Caco-2 (cell line): Measurements from ENCODE around the gene PRAF2. TPM values are rescaled to one million over a fixed set of nuclear protein-coding genes. Genes with fewer than 3 reads are reported as not detected.

ENCODE experiments used
- BruUV-seq: library from RNA; stranded (reverse); fragments of 400-500 nt; replicated peaks from 2 replicates; lab custom pipeline; 2021; lab: Mats Ljungman, UMichigan
- CTCF ChIA-PET: fragments of 300-600 bp; sonication (Branson Sonifier 250); formaldehyde crosslinking; loops from one replicate; lab custom pipeline; 2022; ENCODE audit warnings: antibody characterized with exemption; lab: Charles Lee
- POLR2A ChIA-PET: fragments of 300-600 bp; sonication (Branson Sonifier 250); formaldehyde crosslinking; loops from one replicate; lab custom pipeline; 2022; ENCODE audit warnings: antibody characterized with exemption; lab: Charles Lee
- DNase-seq, 2 experiments: peaks; one replicate each; pipeline versions ENCODE4 v3.0.0 to v3.0.0-alpha.2; 2020 to 2022
- H3K27me3 ChIP-seq: replicated peaks from 2 replicates; pipeline ENCODE4 v1.6.0; 2011; ENCODE audit warnings: low read length; ENCODE audit not compliant: control insufficient read depth, insufficient read depth
- H3K36me3 ChIP-seq: 2 replicates; pipeline ENCODE4 v1.5.1; 2011; ENCODE audit warnings: low read length; ENCODE audit not compliant: control insufficient read depth, insufficient read depth
- H3K4me1 ChIP-seq: fragments of 250-450 bp; sonication (Bioruptor Pico); 2 replicates; pipeline ENCODE4 v1.5.1; 2020; ENCODE audit warnings: mild to moderate bottlenecking
- H3K4me3 ChIP-seq: 2 replicates; pipeline ENCODE4 v1.5.1; 2011; ENCODE audit warnings: low read depth, mild to moderate bottlenecking, control low read depth, low read length
- H3K9me3 ChIP-seq: fragments of 250-450 bp; sonication (Bioruptor Pico); 2 replicates; pipeline ENCODE4 v1.5.1; 2020; ENCODE audit warnings: mild to moderate bottlenecking, moderate library complexity
- H3K27ac Mint-ChIP-seq: one replicate; pipeline ENCODE4 v1.8.0; 2022; ENCODE audit warnings: mixed read lengths; ENCODE audit not compliant: unreplicated experiment
- H3K27me3 Mint-ChIP-seq: one replicate; pipeline ENCODE4 v1.8.0; 2022; ENCODE audit warnings: mixed read lengths; ENCODE audit not compliant: insufficient read depth, unreplicated experiment
- H3K36me3 Mint-ChIP-seq: one replicate; pipeline ENCODE4 v1.8.0; 2022; ENCODE audit warnings: mild to moderate bottlenecking, mixed read lengths; ENCODE audit not compliant: insufficient read depth, unreplicated experiment
- H3K4me1 Mint-ChIP-seq: one replicate; pipeline ENCODE4 v1.8.0; 2022; ENCODE audit warnings: low read depth, mixed read lengths; ENCODE audit not compliant: unreplicated experiment
- H3K4me3 Mint-ChIP-seq: one replicate; pipeline ENCODE4 v1.8.0; 2022; ENCODE audit warnings: mild to moderate bottlenecking, moderate library complexity, mixed read lengths; ENCODE audit not compliant: unreplicated experiment
- H3K9me3 Mint-ChIP-seq: one replicate; pipeline ENCODE4 v1.8.0; 2022; ENCODE audit warnings: mixed read lengths; ENCODE audit not compliant: unreplicated experiment
- CTCF ChIP-seq, 2 experiments: fragments of 200-600 bp in 1 of 2; IDR thresholded peaks; 1 replicate in 1 of 2; 2 replicates in 1 of 2; pipeline versions ENCODE4 v1.5.1 to v1.8.0; 2011 to 2022; ENCODE audit warnings: antibody characterized with exemption in 1 of 2, control low read depth in 1 of 2, inconsistent platforms in 1 of 2, low read depth in 1 of 2, low read length in 1 of 2, mild to moderate bottlenecking in 1 of 2, moderate library complexity in 1 of 2; ENCODE audit not compliant: insufficient read depth in 1 of 2, severe bottlenecking in 1 of 2, unreplicated experiment in 1 of 2
- intact Hi-C: fragments of 100-400 bp; cut with micrococcal nuclease; formaldehyde crosslinking; loops from one replicate; pipeline ENCODE4 v1.10.0; 2022; ENCODE audit not compliant: unreplicated experiment
- total RNA-seq: library from RNA; stranded (reverse); gene quantifications from 2 replicates; pipeline ENCODE4 v1.2.3, GENCODE V29; 2022

The PRAF2 gene
- total RNA-seq, 1 experiment from 2014 or later = 5.4 TPM

- POLR2A ChIA-PET = no interaction called here
- no peaks in the 10 kb centered on the region for H3K27me3 ChIP-seq
- no TSS peak for BruUV-seq
Measured at GRCh38 chrX:49106930-49107329, 33.1 kb upstream of the PRAF2 start.

GRCh38 chrX:49106296-49106695 lies 32.5 kb upstream of the PRAF2 start:
- no TSS peak for BruUV-seq
- TF ChIP-seq CTCF (IDR thresholded peaks at IDR 0.05; ENCODE audit: insufficient read depth in 1 of 2, low read depth in 1 of 2, low read length in 1 of 2, severe bottlenecking in 1 of 2, unreplicated experiment in 1 of 2) = no peak
- Histone ChIP-seq H3K9me3 (no peaks in the 10 kb centered on the region), H3K36me3 (no peaks in the 10 kb centered on the region), H3K4me3 (no peak overlapping the region), H3K27me3 (no peaks in the 10 kb centered on the region), H3K4me1 (no peaks in the 10 kb centered on the region)
- peaks cover 6% of the 10 kb centered on the region for H3K4me1 Mint-ChIP-seq
- POLR2A ChIA-PET = no interaction called here
- no peak overlapping the region for H3K4me3 Mint-ChIP-seq
- intact Hi-C loops = loop anchor here (10.0 kb wide), 1 partner anchor 61 kb away; the partner anchor contains the start of gene TFE3
- H3K27ac Mint-ChIP-seq = no peak overlapping the region
- H3K27me3 Mint-ChIP-seq = no peaks in the 10 kb centered on the region
- CTCF ChIA-PET = interaction anchor here (0.9 kb wide), 1 partner anchor 18 kb away, joined by 3 read pairs; no protein-coding TSS in a partner anchor
- no peaks in the 10 kb centered on the region for H3K9me3 Mint-ChIP-seq
- peaks cover 10% of the 10 kb centered on the region for H3K36me3 Mint-ChIP-seq
- DNase-seq = no peak

More at GRCh38 chrX:49106930-49107329, 33.1 kb upstream of the PRAF2 start:
- Histone ChIP-seq H3K4me3 (no peak overlapping the region), H3K4me1 (no peaks in the 10 kb centered on the region), H3K36me3 (no peaks in the 10 kb centered on the region), H3K9me3 (no peaks in the 10 kb centered on the region)
- Mint-ChIP-seq H3K36me3 (peaks cover 9% of the 10 kb centered on the region), H3K27ac (no peak overlapping the region), H3K9me3 (no peaks in the 10 kb centered on the region), H3K4me3 (no peak overlapping the region), H3K27me3 (no peaks in the 10 kb centered on the region), H3K4me1 (peaks cover 2% of the 10 kb centered on the region)
- intact Hi-C loops = loop anchor here (10.0 kb wide), 1 partner anchor 62 kb away; the partner anchor contains the start of gene TFE3
- peak; percentile 19 to 34 for TF ChIP-seq CTCF (IDR thresholded peaks at IDR 0.05; ENCODE audit: insufficient read depth in 1 of 2, low read depth in 1 of 2, low read length in 1 of 2, severe bottlenecking in 1 of 2, unreplicated experiment in 1 of 2)
- peak; percentile 36 to 46 for DNase-seq
- CTCF ChIA-PET = interaction anchor here (0.9 kb wide), 1 partner anchor 19 kb away, joined by 3 read pairs; no protein-coding TSS in a partner anchor

- intact Hi-C loops = loop anchor here (10.0 kb wide), 1 partner anchor 59 kb away; the partner anchor contains the start of gene TFE3
- no peak overlapping the region for H3K4me3 Mint-ChIP-seq
Measured at GRCh38 chrX:49103637-49104036, 29.8 kb upstream of the PRAF2 start.

More at GRCh38 chrX:49103637-49104036, 29.8 kb upstream of the PRAF2 start:
- H3K4me3 ChIP-seq = no peak overlapping the region
- H3K9me3 Mint-ChIP-seq = no peaks in the 10 kb centered on the region
- no peaks in the 10 kb centered on the region for H3K36me3 ChIP-seq
- CTCF ChIA-PET = no interaction called here
- no TSS peak for BruUV-seq
- no peak overlapping the region for H3K27ac Mint-ChIP-seq
- H3K9me3 ChIP-seq = no peaks in the 10 kb centered on the region
- no peak for DNase-seq
- POLR2A ChIA-PET = no interaction called here
- no peaks in the 10 kb centered on the region for H3K4me1 ChIP-seq
- peaks cover 6% of the 10 kb centered on the region for H3K4me1 Mint-ChIP-seq
- no peaks in the 10 kb centered on the region for H3K27me3 Mint-ChIP-seq
- H3K27me3 ChIP-seq = no peaks in the 10 kb centered on the region
- TF ChIP-seq CTCF (IDR thresholded peaks at IDR 0.05; ENCODE audit: insufficient read depth in 1 of 2, low read depth in 1 of 2, low read length in 1 of 2, severe bottlenecking in 1 of 2, unreplicated experiment in 1 of 2) = no peak
- peaks cover 16% of the 10 kb centered on the region for H3K36me3 Mint-ChIP-seq
